Neural cell (in vitro differentiated cells): ENCODE measurements around the gene PRRT1. TPM values are rescaled to one million over a fixed set of nuclear protein-coding genes. Genes with fewer than 3 reads are reported as not detected.

Source experiments
- H2AFZ ChIP-seq: fragments of 200-600, 300-800 bp; sonication (generic), shearing (Covaris generic); 2 replicates; pipeline ENCODE4 v1.6.0; 2014; ENCODE audit warnings: low read depth, mild to moderate bottlenecking, antibody characterized with exemption, low read length, moderate library complexity
- H3F3A ChIP-seq: fragments of 200-600 bp; shearing (Covaris generic); 2 replicates; pipeline ENCODE4 v1.6.1; 2016; ENCODE audit warnings: mild to moderate bottlenecking, moderate library complexity, mixed read lengths, antibody characterized with exemption, low read length; ENCODE audit not compliant: insufficient read depth, poor library complexity, severe bottlenecking
- H3K27ac ChIP-seq: fragments of 200-600, 300-800 bp; sonication (generic), shearing (Covaris generic); 2 replicates; pipeline ENCODE4 v1.5.1; 2014; ENCODE audit warnings: mild to moderate bottlenecking, low read length, moderate library complexity
- H3K27me3 ChIP-seq: fragments of 300-800, 200-600 bp; sonication (generic), shearing (Covaris generic); 2 replicates; pipeline ENCODE4 v1.6.0; 2014; ENCODE audit warnings: mild to moderate bottlenecking, low read depth, low read length, moderate library complexity; ENCODE audit not compliant: insufficient read depth
- H3K36me3 ChIP-seq: fragments of 300-800, 200-600 bp; sonication (generic), shearing (Covaris generic); 2 replicates; pipeline ENCODE4 v1.5.1; 2014; ENCODE audit warnings: mild to moderate bottlenecking, antibody characterized with exemption, low read length, moderate library complexity; ENCODE audit not compliant: insufficient read depth
- H3K4me2 ChIP-seq: fragments of 300-800, 200-600 bp; sonication (generic), shearing (Covaris generic); 2 replicates; pipeline ENCODE4 v1.6.0; 2014; ENCODE audit warnings: mild to moderate bottlenecking, low read length
- H3K4me3 ChIP-seq: fragments of 300-800, 200-600 bp; sonication (generic), shearing (Covaris generic); 2 replicates; pipeline ENCODE4 v1.5.1; 2014; ENCODE audit warnings: mild to moderate bottlenecking, low read length, moderate library complexity
- H3K79me2 ChIP-seq: fragments of 200-600 bp; shearing (Covaris generic); replicated peaks from 2 replicates; pipeline ENCODE4 v1.6.0; 2014; ENCODE audit warnings: mild to moderate bottlenecking, low read length, moderate library complexity; ENCODE audit not compliant: insufficient read depth
- H3K9ac ChIP-seq: fragments of 300-800, 200-600 bp; sonication (generic), shearing (Covaris generic); 2 replicates; pipeline ENCODE4 v1.6.1; 2016; ENCODE audit warnings: mild to moderate bottlenecking, low read length, mixed read lengths
- H3K9me2 ChIP-seq: fragments of 200-600 bp; shearing (Covaris generic); 2 replicates; pipeline ENCODE4 v1.6.1; 2016; ENCODE audit warnings: mild to moderate bottlenecking, low read length, mixed read lengths; ENCODE audit not compliant: insufficient read depth
- H3K9me3 ChIP-seq: fragments of 200-600, 300-800 bp; sonication (generic), shearing (Covaris generic); 2 replicates; pipeline ENCODE4 v1.6.1; 2016; ENCODE audit warnings: mild to moderate bottlenecking, mixed run types, low read length, moderate library complexity, mixed read lengths
- H4K20me1 ChIP-seq: fragments of 200-600 bp; shearing (Covaris generic); 2 replicates; pipeline ENCODE4 v1.6.1; 2016; ENCODE audit warnings: mild to moderate bottlenecking, mixed run types; ENCODE audit not compliant: insufficient read depth
- CTCF ChIP-seq: fragments of 450-650 bp; IDR thresholded peaks from 2 replicates; pipeline ENCODE4 v1.5.1; 2014; ENCODE audit warnings: antibody characterized with exemption, mild to moderate bottlenecking, moderate library complexity; ENCODE audit not compliant: poor library complexity, severe bottlenecking
- EP300 ChIP-seq: fragments of 450-650 bp; conservative IDR thresholded peaks from 2 replicates; pipeline ENCODE4 v1.6.1; 2014; ENCODE audit warnings: antibody characterized with exemption, mild to moderate bottlenecking, moderate library complexity; ENCODE audit not compliant: poor library complexity, severe bottlenecking
- EZH2 ChIP-seq: fragments of 200-600, 300-800 bp; shearing (Covaris generic), sonication (generic); IDR thresholded peaks from 2 replicates; pipeline ENCODE4 v1.6.1; 2014; ENCODE audit warnings: antibody characterized with exemption, low read length, borderline replicate concordance, mild to moderate bottlenecking; ENCODE audit not compliant: insufficient read depth, poor library complexity, severe bottlenecking
- MXI1 ChIP-seq: fragments of 450-650 bp; conservative IDR thresholded peaks from 2 replicates; pipeline ENCODE4 v1.6.1; 2014; ENCODE audit warnings: antibody characterized with exemption, mild to moderate bottlenecking; ENCODE audit not compliant: poor library complexity, severe bottlenecking
- POLR2AphosphoS5 ChIP-seq: IDR thresholded peaks from 2 replicates; pipeline ENCODE4 v1.6.1; 2012
- RAD21 ChIP-seq: fragments of 450-650 bp; conservative IDR thresholded peaks from 2 replicates; pipeline ENCODE4 v1.6.1; 2014; ENCODE audit warnings: antibody characterized with exemption, mild to moderate bottlenecking, moderate library complexity
- REST ChIP-seq: IDR thresholded peaks from 2 replicates; pipeline ENCODE4 v1.6.1; 2012; ENCODE audit warnings: borderline replicate concordance
- SMC3 ChIP-seq: fragments of 450-650 bp; conservative IDR thresholded peaks from 2 replicates; pipeline ENCODE4 v1.6.1; 2014; ENCODE audit warnings: antibody characterized with exemption, mild to moderate bottlenecking, moderate library complexity; ENCODE audit not compliant: poor library complexity
- TAF1 ChIP-seq: IDR thresholded peaks from 2 replicates; pipeline ENCODE4 v1.6.1; 2012; ENCODE audit warnings: low read depth
- polyA plus RNA-seq: library from polyadenylated mRNA; depleted of rRNA; stranded (reverse); fragments of >200 nt; gene quantifications from 2 replicates; pipeline ENCODE4 v1.2.3, GENCODE V29; 2014

PRRT1 gene
- polyA plus RNA-seq, 1 donor from 2014 or later = 0.22 TPM

- H3K9me3 ChIP-seq = no peaks in the 10 kb centered on the region
- H3K79me2 ChIP-seq = peaks cover 13% of the 10 kb centered on the region
- H3K9me2 ChIP-seq = no peaks in the 10 kb centered on the region
- TF ChIP-seq CTCF (no peak), SMC3 (no peak), EP300 (no peak), RAD21 (no peak), EZH2 (no peak), MXI1 (no peak), REST (no peak), TAF1 (no peak), POLR2AphosphoS5 (no peak)
- no peaks in the 10 kb centered on the region for H3K36me3 ChIP-seq
- H4K20me1 ChIP-seq = no peaks in the 10 kb centered on the region
- no peak overlapping the region for H3K27ac ChIP-seq
- no peak overlapping the region for H2AFZ ChIP-seq
- H3K4me3 ChIP-seq = no peak overlapping the region
- no peak overlapping the region for H3K9ac ChIP-seq
- H3K27me3 ChIP-seq = no peaks in the 10 kb centered on the region
- H3K4me2 ChIP-seq = no peak overlapping the region
- H3F3A ChIP-seq = no peaks in the 10 kb centered on the region
Observed at GRCh38 chr6:32168807-32169591, 17.3 kb upstream of the PRRT1 start.

- Histone ChIP-seq H3K9me2 (no peaks in the 10 kb centered on the region), H3K27me3 (no peaks in the 10 kb centered on the region), H3K4me2 (no peak overlapping the region), H3K36me3 (no peaks in the 10 kb centered on the region), H3K4me3 (no peak overlapping the region), H3K9ac (no peak overlapping the region), H3K27ac (no peak overlapping the region), H3F3A (no peaks in the 10 kb centered on the region), H3K79me2 (peaks cover 7% of the 10 kb centered on the region), H2AFZ (no peak overlapping the region), H3K9me3 (no peaks in the 10 kb centered on the region), H4K20me1 (no peaks in the 10 kb centered on the region)
- no peak for TF ChIP-seq RAD21
- TF ChIP-seq CTCF = no peak
- no peak for TF ChIP-seq TAF1
Observed at GRCh38 chr6:32168350-32168749, 16.6 kb upstream of the PRRT1 start.
